ENCODE measurements around the gene PAPSS1. TPM values are rescaled to one million over a fixed set of nuclear protein-coding genes. Genes with fewer than 3 reads are reported as not detected.

PAPSS1 gene
- total and polyA plus RNA-seq, 2 of the 8 experiments (the other 6 are each of a cell fraction or from before 2014, with no cell fraction given) = 79.2 to 98.5 TPM

GRCh38 chr4:107692202-107692601, 27.8 kb downstream of the PAPSS1 start (continued):
- TF ChIP-seq JUN (IDR thresholded peaks at IDR 0.05; ENCODE audit: low read depth, low read length) = no peak
- no peak for TF ChIP-seq TBP (IDR thresholded peaks at IDR 0.05; ENCODE audit: low read depth, low read length)
- no peak for TF ChIP-seq EGR1 (IDR thresholded peaks at IDR 0.05; ENCODE audit: borderline replicate concordance, low read depth, low read length)
- no peak for TF ChIP-seq CHD1 (IDR thresholded peaks at IDR 0.05; ENCODE audit: low read depth, low read length)
- TF ChIP-seq TEAD4 (IDR thresholded peaks at IDR 0.05; ENCODE audit: low read depth, low read length) = no peak

All from H1 (cell line).